Hypothalamus (tissue), 51 donors: ENCODE data around the gene MUC4.
"Not testable (repeated sequence)": the region's sequence is repeated elsewhere in the genome, so short reads cannot be mapped to it uniquely, and the experiment has no call there.

Experiments
- DNase-seq, 51 donors: peaks; one replicate each; lab custom pipeline; 2025; lab: John Stamatoyannopoulos, UW

MUC4 gene

DNA sequence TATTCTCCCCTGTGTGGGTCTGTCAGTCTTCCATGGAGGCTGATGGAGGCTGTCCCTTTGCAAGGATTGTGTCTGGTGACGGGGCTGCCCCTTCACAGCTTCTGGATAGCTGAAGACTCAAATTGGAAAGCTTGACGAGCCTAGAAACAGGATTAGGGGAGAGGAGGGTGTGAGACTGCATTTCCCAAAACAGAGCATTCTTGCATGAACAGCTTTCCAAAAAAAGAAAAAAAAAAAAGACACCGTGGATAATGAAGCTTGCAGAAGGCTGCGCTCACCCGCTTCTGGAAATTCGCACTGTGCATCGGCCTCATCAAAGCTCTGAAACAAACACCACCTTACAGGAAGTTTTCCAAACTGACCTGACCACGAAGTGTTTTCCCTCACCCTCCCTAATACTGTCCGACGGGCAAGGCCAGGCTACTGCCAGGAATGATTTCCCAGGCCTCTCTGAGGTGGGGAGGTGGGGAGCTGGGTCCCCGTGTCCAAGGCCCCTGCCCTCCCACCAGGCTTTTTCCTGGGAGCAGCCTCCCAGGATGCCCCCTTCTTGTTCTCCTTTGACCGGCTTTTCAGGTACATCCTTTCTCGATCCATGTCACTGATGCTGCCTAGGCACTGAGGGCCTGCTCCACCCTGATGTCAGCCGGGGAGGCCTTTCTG lies 24.9 kb upstream of the MUC4 start:
- DNase-seq = no peak

GRCh38 chr3:195835791-195836190 lies 24.1 kb upstream of the MUC4 start:
- DNase-seq = no peak

GRCh38 chr3:195834675-195835583 lies 23.2 kb upstream of the MUC4 start:
- DNase-seq = no peak

DNA sequence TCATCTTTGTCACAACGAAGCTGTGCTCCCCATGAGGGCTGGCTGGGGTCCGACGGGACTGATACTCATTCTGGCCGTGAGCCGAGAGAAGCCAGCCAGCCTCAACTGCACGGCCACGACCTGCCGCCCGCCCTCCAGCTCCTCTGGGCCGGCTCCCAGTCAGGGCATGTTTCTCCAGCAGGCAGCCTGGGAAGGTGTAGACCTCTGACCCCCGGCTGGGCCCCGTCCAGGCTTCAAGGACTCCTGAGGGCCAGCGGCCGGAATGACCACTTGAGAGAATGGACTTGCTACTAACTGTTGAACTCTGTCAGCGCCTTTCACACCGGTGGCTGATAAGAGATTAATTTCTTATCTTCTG lies 18.1 kb upstream of the MUC4 start:
- DNase-seq = no peak

- no peak for DNase-seq
Measured at GRCh38 chr3:195828762-195829161, 17.0 kb upstream of the MUC4 start.

- no peak for DNase-seq
Measured at GRCh38 chr3:195825857-195826804, 14.4 kb upstream of the MUC4 start.

DNA sequence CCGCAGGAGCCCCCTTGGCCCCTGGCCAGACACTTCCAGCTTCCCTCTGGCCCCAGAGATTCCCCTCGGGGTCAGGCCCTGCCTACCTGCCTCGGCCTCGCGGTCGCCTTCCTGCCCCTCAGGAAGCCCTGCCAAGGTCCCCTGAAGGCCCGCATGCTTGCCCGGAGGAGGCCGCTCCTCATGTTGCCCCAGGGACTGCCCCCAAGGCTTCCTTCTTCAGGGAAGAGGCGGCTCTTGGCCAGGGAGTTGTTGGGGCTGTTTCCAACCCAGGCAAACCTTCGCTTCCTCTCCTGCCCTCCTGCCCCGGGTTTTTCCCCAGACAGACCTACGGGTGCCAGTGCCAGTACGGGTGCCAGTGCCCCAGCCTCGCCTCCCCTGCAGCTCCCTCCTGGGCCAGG lies 13.5 kb upstream of the MUC4 start:
- DNase-seq = no peak

DNA sequence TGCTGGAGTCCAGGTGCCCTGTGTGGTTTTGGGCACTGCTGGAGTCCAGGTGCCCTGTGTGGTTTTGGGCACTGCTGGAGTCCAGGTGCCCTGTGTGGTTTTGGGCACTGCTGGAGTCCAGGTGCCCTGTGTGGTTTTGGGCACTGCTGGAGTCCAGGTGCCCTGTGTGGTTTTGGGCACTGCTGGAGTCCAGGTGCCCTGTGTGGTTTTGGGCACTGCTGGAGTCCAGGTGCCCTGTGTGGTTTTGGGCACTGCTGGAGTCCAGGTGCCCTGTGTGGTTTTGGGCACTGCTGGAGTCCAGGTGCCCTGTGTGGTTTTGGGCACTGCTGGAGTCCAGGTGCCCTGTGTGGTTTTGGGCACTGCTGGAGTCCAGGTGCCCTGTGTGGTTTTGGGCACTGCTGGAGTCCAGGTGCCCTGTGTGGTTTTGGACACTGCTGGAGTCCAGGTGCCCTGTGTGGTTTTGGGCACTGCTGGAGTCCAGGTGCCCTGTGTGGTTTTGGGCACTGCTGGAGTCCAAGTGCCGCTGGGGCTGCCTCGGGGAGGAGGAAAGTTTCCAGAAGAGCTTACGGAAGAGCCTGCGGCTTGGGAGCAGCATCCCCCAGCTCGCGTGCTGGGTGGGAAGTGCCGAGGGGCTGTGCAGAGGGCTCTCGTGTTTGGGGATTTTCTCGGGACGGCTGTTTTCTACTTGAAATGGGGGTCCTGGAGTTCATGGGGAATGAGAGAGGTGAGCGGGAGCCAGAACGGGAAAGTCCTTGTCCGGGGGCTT lies 12.9 kb upstream of the MUC4 start:
- DNase-seq = not testable (repeated sequence)

GRCh38 chr3:195823999-195824398 lies 12.3 kb upstream of the MUC4 start:
- no peak for DNase-seq

GRCh38 chr3:195823280-195823679 lies 11.6 kb upstream of the MUC4 start:
- no peak for DNase-seq

DNA sequence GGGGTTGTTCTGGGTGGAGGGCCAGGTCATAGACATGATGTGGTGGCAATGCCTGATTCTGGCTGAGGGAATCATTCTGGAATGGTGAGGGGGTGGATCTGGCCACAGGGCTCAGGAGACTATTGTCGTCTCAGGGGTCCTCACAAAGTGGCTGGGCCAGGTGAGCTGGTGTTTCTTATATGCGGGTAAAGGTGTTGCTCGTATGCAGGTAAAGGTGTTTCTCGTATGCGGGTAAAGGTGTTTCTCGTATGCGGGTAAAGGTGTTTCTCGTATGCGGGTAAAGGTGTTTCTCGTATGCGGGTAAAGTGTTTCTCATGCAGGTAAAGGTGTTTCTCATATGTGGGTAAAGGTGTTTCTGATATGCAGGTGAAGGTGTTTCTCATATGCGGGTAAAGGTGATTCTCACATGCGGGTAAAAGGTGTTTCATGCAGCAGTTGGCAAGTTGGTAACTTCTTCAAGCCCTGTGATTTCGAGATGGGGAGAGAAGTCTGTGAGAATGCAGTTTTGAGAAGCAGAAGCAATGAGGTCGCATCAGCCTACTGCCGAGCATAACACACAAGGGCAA lies 10.5 kb upstream of the MUC4 start:
- DNase-seq = no peak

DNA sequence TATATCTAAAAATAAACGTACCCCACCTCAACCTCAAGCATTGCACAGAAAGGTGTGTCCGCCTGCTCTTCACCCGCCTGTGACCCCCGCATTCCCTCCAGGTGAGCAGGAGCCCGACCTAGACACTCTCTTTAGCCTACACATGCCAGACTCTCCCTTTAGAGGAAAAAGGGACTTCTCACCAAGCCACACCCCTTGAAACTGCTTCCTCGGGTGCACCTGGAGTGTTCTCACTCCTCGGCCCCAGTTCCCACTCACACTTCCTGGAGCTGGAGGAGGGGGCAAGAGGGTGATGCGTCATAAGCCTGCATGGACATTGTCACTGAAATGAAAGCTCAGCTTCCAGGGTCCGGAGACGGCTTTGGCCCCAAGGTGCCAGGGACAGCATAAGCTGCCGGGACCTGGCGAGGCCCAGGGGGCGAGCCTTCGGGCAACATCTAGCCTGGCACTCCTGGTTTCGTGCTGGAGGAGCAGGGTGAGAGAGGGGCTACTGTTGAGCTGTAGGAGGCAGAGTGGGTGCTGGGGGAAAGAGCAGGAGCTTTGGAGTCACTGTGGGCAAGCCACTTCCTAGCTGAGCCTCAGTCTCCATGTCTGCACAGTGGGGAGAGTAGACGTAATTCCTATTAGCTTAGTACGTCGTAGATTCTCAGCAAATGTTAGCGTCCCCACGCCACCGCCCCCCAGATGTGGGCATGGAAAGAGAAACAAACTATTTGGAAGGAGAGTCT lies 9.8 kb upstream of the MUC4 start:
- no peak for DNase-seq

DNA sequence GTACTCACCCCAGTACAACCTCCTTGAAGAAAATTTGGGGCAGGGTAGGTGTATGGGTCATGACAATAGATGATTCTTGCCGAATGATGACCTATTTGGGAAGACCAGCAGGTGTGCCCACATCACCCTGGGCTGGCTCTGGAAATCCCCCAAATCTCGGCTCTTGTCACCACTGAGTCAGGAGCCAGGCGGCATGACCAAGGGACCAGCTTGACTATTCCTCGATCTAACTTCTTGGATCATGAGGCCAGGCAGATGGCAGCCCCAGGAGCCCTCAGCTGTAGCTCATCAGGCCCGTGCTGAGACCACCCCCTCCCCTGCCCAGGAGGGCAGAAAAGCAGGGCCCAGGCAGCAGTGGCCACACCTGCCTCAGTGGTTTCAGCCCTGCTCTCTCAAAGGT lies 9.2 kb upstream of the MUC4 start:
- DNase-seq = no peak

GRCh38 chr3:195820186-195820585 lies 8.5 kb upstream of the MUC4 start:
- no peak for DNase-seq

DNA sequence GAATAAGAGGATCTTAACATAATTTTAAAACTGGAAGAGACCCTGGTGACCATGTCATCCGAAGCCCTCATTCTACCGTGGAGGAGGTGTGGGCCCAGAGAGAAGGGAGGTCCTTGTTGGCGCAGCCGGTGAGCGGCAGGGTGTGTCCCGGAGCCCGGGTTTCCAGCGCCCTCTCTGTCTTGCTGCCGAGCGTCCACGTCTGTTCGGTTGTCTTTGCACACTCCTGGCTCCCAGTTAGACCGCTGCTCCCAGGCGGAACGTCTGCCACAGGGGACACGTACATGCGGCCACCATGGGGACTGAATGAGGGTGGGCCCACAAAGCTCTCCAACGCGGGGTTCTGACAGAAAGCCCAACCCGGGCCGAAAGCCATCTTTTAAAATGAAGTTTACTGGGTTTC lies 6.6 kb upstream of the MUC4 start:
- no peak for DNase-seq

DNA sequence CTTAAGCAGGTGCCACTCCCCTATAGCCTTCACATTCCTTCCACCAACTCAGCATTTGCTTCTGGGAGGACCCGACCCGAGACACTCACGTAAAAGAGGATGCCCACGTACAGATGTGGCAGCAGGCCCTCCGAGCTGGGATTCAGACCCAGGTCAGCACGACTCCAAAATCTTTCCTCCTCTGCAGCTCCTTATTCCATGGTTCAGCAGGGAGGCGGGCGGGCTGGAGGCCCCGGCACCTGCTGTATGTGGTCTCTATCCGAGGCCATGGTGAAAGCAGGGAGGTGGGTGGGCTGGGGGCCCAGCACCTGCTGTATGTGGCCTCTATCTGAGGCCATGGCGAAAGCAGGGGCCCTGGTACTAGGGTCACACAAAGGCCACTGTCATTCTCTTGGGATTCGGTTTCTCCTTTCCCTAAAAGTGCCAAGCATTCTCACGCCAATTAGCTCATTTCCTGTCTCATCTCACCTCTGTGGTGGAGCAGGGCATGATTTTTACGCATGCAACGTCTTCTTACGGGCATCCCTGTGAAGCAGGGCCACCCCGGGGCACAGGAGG lies 5.9 kb upstream of the MUC4 start:
- DNase-seq = no peak

DNA sequence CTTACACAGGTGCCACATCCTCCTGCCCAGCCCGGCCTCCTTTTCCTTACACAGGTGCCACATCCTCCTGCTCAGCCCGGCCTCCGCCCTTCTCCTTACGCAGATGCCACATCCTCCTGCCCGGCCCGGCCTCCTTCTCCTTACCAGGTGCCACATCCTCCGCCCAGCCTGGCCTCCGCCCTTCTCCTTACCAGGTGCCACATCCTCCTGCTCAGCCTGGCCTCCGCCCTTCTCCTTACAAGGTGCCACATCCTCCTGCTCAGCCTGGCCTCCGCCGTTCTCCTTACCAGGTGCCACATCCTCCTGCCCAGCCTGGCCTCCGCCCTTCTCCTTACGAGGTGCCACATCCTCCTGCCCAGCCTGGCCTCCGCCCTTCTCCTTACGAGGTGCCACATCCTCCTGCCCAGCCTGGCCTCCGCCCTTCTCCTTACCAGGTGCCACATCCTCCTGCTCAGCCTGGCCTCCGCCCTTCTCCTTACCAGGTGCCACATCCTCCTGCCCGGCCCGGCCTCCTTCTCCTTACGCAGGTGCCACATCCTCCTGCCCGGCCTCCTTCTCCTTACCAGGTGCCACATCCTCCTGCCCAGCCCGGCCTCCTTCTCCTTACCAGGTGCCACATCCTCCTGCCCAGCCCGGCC lies 4.7 kb upstream of the MUC4 start:
- not testable (repeated sequence) for DNase-seq

DNA sequence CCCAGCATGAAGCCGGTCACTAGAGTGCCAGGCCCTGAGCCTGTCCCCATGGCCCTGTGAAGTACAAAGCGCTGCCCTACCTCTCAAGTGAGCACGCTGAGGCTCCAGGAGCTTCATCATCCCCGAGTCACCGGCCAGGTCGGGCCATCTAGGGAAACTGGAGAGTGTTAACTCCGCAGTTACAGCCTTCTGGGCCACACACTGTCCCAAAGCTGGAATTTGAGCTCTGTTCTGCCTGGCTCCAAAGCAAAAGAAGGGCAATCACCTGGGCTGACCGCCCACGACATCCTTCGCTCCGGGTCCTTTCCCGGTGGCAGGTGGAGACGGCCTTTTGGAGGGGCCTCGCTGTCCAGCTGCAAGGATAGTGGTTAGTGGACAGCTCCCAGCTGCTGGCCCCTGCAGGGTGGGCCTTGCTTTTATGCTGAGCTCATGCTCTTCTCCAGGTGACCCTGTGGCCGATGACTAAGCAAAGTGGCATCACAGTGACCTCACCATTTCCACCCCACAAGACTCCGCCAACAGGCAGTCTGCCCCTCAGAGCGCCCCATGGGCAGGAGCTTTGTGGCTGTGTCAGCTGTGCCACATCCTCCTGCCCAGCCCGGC lies 3.5 kb upstream of the MUC4 start:
- no peak for DNase-seq
